Endothelial cell (in vitro differentiated cells): Measurements from ENCODE around the gene ARHGAP15. TPM values are rescaled to one million over a fixed set of nuclear protein-coding genes. Genes with fewer than 3 reads are reported as not detected.

Experiments
- DNase-seq: peaks from one replicate; pipeline ENCODE4 v3.0.0; 2021; ENCODE audit warnings: low spot score
- H3K27ac Mint-ChIP-seq: one replicate; pipeline ENCODE4 v1.8.0; 2021; ENCODE audit warnings: mixed read lengths, inconsistent platforms; ENCODE audit not compliant: unreplicated experiment
- H3K27me3 Mint-ChIP-seq: one replicate; pipeline ENCODE4 v1.8.0; 2021; ENCODE audit warnings: mild to moderate bottlenecking, moderate library complexity, mixed read lengths, inconsistent platforms; ENCODE audit not compliant: unreplicated experiment
- H3K36me3 Mint-ChIP-seq: one replicate; pipeline ENCODE4 v1.8.0; 2021; ENCODE audit warnings: mild to moderate bottlenecking, low read depth, mixed read lengths, inconsistent platforms; ENCODE audit not compliant: unreplicated experiment
- H3K4me1 Mint-ChIP-seq: one replicate; pipeline ENCODE4 v1.8.0; 2021; ENCODE audit warnings: mild to moderate bottlenecking, mixed read lengths, inconsistent platforms; ENCODE audit not compliant: unreplicated experiment
- H3K4me3 Mint-ChIP-seq: one replicate; pipeline ENCODE4 v1.8.0; 2021; ENCODE audit warnings: mild to moderate bottlenecking, mixed read lengths, inconsistent platforms; ENCODE audit not compliant: unreplicated experiment
- H3K9me3 Mint-ChIP-seq: one replicate; pipeline ENCODE4 v1.8.0; 2021; ENCODE audit warnings: mixed read lengths, inconsistent platforms; ENCODE audit not compliant: unreplicated experiment
- CTCF ChIP-seq: fragments of 200-600 bp; sonication (generic); IDR thresholded peaks from one replicate; pipeline ENCODE4 v1.5.0; 2021; ENCODE audit warnings: antibody characterized with exemption; ENCODE audit not compliant: unreplicated experiment
- total RNA-seq: library from RNA; stranded (reverse); fragmentation: NEBNext Ultra II Directional; extraction: Animal tissue kit (Norgen Biotek cat#: 25700); gene quantifications from one replicate; pipeline ENCODE4 v1.2.1, GENCODE V29; 2021; ENCODE audit not compliant: unreplicated experiment

ARHGAP15 gene
- total RNA-seq, 1 donor from 2014 or later: not detected

- Mint-ChIP-seq H3K9me3 (no peaks in the 10 kb centered on the region), H3K36me3 (no peaks in the 10 kb centered on the region), H3K4me3 (no peak overlapping the region), H3K27me3 (peaks cover 1% of the 10 kb centered on the region), H3K27ac (no peak overlapping the region), H3K4me1 (no peaks in the 10 kb centered on the region)
- DNase-seq: no peak
- no peak for TF ChIP-seq CTCF
These were observed 588.4 kb downstream of the ARHGAP15 start for GRCh38 chr2:143717536-143718168.

- TF ChIP-seq CTCF: no peak
- H3K27me3 Mint-ChIP-seq: no peaks in the 10 kb centered on the region
- no peak overlapping the region for H3K4me3 Mint-ChIP-seq
- no peaks in the 10 kb centered on the region for H3K36me3 Mint-ChIP-seq
- no peak for DNase-seq
- H3K4me1 Mint-ChIP-seq: no peaks in the 10 kb centered on the region
- H3K27ac Mint-ChIP-seq: no peak overlapping the region
- no peaks in the 10 kb centered on the region for H3K9me3 Mint-ChIP-seq
These were observed 589.5 kb downstream of the ARHGAP15 start for GRCh38 chr2:143718745-143719144.

- H3K4me3 Mint-ChIP-seq: no peak overlapping the region
- no peak for TF ChIP-seq CTCF
- no peaks in the 10 kb centered on the region for H3K4me1 Mint-ChIP-seq
- no peak overlapping the region for H3K27ac Mint-ChIP-seq
- H3K36me3 Mint-ChIP-seq: no peaks in the 10 kb centered on the region
- DNase-seq: no peak
- H3K27me3 Mint-ChIP-seq: no peaks in the 10 kb centered on the region
- H3K9me3 Mint-ChIP-seq: no peaks in the 10 kb centered on the region
These were observed 590.2 kb downstream of the ARHGAP15 start for GRCh38 chr2:143719406-143719805.

GRCh38 chr2:143720095-143720664 is 591.0 kb downstream of the ARHGAP15 start:
- Mint-ChIP-seq H3K4me3 (no peak overlapping the region), H3K9me3 (no peaks in the 10 kb centered on the region), H3K4me1 (no peaks in the 10 kb centered on the region), H3K36me3 (no peaks in the 10 kb centered on the region), H3K27me3 (no peaks in the 10 kb centered on the region), H3K27ac (no peak overlapping the region)
- DNase-seq: no peak
- no peak for TF ChIP-seq CTCF

- Mint-ChIP-seq H3K9me3 (no peaks in the 10 kb centered on the region), H3K27ac (no peak overlapping the region), H3K4me3 (no peak overlapping the region), H3K27me3 (no peaks in the 10 kb centered on the region), H3K36me3 (no peaks in the 10 kb centered on the region), H3K4me1 (no peaks in the 10 kb centered on the region)
- TF ChIP-seq CTCF: no peak
- no peak for DNase-seq
These were observed 596.2 kb downstream of the ARHGAP15 start for GRCh38 chr2:143725400-143725799.
